ENCODE results near the gene IL21R.
"Not testable (repeated sequence)": the region's sequence is repeated elsewhere in the genome, so short reads cannot be mapped to it uniquely, and the experiment has no call there.

Gene IL21R

GRCh38 chr16:27429330-27429871, 27.4 kb downstream of the IL21R start:
- no peak for DNase-seq

GRCh38 chr16:27429981-27430441, 28.0 kb downstream of the IL21R start:
- no peak for DNase-seq

- no peak for DNase-seq
Observed at GRCh38 chr16:27430512-27430911, 28.5 kb downstream of the IL21R start.

- no peak for DNase-seq
Observed at GRCh38 chr16:27430923-27431484, 29.0 kb downstream of the IL21R start.

- DNase-seq: no peak
Observed at GRCh38 chr16:27431773-27432532, 30.0 kb downstream of the IL21R start.

GRCh38 chr16:27432558-27432957, 30.6 kb downstream of the IL21R start:
- no peak for DNase-seq

GRCh38 chr16:27433191-27433590, 31.2 kb downstream of the IL21R start:
- not testable (repeated sequence) for DNase-seq

GRCh38 chr16:27433636-27434035, 31.7 kb downstream of the IL21R start:
- DNase-seq: no peak

- DNase-seq: no peak
Observed at GRCh38 chr16:27434141-27435051, 32.4 kb downstream of the IL21R start.

GRCh38 chr16:27435146-27435545, 33.2 kb downstream of the IL21R start:
- DNase-seq: not testable (repeated sequence)

GRCh38 chr16:27436065-27436464, 34.1 kb downstream of the IL21R start:
- no peak for DNase-seq

- DNase-seq: no peak
Observed at GRCh38 chr16:27436921-27437650, 35.1 kb downstream of the IL21R start.

- DNase-seq: no peak
Observed at GRCh38 chr16:27437946-27438345, 36.0 kb downstream of the IL21R start.

- DNase-seq: no peak
Observed at GRCh38 chr16:27439271-27440018, 37.5 kb downstream of the IL21R start.

- no peak for DNase-seq
Observed at GRCh38 chr16:27441276-27441675, 39.3 kb downstream of the IL21R start.

- DNase-seq: no peak
Observed at GRCh38 chr16:27441998-27442397, 40.0 kb downstream of the IL21R start.

- DNase-seq: no peak
Observed at GRCh38 chr16:27444015-27444414, 42.0 kb downstream of the IL21R start.

- no peak for DNase-seq
Observed at GRCh38 chr16:27444470-27444869, 42.5 kb downstream of the IL21R start.

GRCh38 chr16:27445502-27446175, 43.7 kb downstream of the IL21R start:
- no peak for DNase-seq

GRCh38 chr16:27446721-27447120, 44.7 kb downstream of the IL21R start:
- DNase-seq: peak; percentile 69

GRCh38 chr16:27447301-27447700, 45.3 kb downstream of the IL21R start:
- no peak for DNase-seq

All from activated naive CD4-positive, alpha-beta T cell treated with Interleukin-2 at 50 U/mL for 16 hours (primary cell).